22Rv1 (cell line): ENCODE data around the gene DNAAF2.

ENCODE experiments used
- ZFX ChIP-seq: fragments of 450-650 bp; IDR thresholded peaks from 2 replicates; pipeline ENCODE4 v1.6.1; 2017; ENCODE audit warnings: antibody characterized with exemption, borderline replicate concordance
- TF ChIP-seq, protein P1 (sequence below): fragments of 450-650 bp; IDR thresholded peaks from 2 replicates; pipeline ENCODE4 v1.5.1; 2017; ENCODE audit warnings: mild to moderate bottlenecking

DNA sequence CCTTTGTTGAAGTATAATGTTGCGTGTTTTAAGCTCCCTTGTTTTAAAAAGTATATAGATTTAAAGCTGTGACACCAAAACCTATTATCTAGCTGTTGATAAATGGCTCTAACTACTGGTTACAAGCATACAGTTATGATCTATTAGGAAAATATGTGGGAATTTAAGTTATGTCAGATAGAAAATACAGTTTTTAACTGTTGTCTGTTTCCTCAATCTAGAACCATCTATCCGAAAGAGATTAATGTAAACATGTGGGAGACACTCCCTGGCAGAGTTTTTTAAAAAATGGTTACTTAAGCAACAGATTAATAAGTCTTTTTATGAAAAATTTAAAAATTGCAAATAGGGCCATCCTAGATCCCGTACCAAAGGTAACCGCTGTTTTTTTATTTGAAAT, 22.8 kb downstream of the DNAAF2 start:
- TF ChIP-seq, protein P1, sequence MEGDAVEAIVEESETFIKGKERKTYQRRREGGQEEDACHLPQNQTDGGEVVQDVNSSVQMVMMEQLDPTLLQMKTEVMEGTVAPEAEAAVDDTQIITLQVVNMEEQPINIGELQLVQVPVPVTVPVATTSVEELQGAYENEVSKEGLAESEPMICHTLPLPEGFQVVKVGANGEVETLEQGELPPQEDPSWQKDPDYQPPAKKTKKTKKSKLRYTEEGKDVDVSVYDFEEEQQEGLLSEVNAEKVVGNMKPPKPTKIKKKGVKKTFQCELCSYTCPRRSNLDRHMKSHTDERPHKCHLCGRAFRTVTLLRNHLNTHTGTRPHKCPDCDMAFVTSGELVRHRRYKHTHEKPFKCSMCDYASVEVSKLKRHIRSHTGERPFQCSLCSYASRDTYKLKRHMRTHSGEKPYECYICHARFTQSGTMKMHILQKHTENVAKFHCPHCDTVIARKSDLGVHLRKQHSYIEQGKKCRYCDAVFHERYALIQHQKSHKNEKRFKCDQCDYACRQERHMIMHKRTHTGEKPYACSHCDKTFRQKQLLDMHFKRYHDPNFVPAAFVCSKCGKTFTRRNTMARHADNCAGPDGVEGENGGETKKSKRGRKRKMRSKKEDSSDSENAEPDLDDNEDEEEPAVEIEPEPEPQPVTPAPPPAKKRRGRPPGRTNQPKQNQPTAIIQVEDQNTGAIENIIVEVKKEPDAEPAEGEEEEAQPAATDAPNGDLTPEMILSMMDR: no peak
- TF ChIP-seq ZFX: no peak
